HK-2 (cell line): ENCODE data around the gene PRMT9.

ENCODE experiments used
- DNase-seq: peaks from one replicate; pipeline ENCODE4 v3.0.0-alpha.2; 2018; ENCODE audit not compliant: unreplicated experiment

PRMT9 gene

GRCh38 chr4:147678796-147679549 lies 5.0 kb downstream of the PRMT9 start:
- no peak for DNase-seq

- DNase-seq = no peak
Observed at GRCh38 chr4:147678106-147678505, 5.9 kb downstream of the PRMT9 start.

DNA sequence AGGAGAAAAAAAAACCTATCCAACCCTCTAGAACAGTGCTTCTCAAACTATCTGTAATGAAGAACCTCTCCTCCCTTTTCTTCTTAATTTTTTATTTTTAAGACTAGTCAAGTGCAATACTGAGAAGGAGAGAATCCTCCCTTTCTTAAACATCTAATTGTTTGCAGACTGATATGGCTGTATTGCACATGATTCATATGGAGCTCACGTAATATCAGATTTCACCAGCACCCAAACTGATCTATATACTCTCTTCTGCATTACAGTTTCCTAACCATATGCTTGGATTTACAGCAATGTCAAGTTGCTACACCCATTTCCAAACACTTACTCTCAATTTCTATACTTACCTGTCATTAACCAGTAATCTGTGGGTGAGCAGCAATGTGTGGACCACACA lies 9.5 kb downstream of the PRMT9 start:
- DNase-seq = no peak

DNA sequence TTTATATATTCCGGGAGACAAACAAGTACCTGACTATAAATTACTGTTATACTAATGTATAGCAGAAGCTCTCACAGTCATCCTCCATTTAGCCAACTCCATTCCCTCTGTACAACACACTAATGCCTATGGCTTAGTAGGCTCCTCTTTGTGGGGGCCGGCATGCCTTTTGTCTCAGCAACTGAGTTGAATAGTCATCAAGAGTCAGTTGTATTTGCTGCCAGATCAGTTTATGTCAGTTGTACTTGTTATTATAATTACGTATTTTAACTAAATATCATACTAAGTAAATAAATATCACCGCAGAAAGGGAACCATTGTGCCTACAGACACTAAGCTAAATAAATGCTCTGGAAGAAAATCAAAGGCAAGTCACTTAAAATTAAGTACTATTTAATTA lies 9.9 kb downstream of the PRMT9 start:
- DNase-seq = no peak

DNA sequence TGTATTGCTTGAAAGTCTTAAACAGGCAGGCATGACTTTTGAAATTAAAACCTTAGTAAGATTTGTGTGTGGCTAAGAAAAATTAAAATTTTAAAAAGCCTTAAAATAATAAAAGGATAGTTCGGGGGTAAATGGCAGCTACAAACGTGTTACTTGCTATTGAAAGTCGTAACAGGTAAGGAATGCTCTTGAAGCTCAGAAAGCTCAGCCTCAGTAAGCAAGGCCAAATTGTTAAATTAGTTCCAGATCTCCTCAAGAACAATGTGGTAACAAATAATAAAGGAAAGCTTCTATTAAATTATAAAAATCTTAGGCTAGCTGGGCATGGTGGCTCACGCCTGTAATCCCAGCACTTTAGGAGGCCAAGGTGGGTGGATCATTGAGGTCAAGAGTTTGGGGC lies 25.5 kb downstream of the PRMT9 start:
- DNase-seq = no peak

- DNase-seq = no peak
Observed at GRCh38 chr4:147655639-147656038, 28.3 kb downstream of the PRMT9 start.

GRCh38 chr4:147651563-147651962 lies 32.4 kb downstream of the PRMT9 start:
- DNase-seq = no peak

- DNase-seq = no peak
Observed at GRCh38 chr4:147648656-147649055, 35.3 kb downstream of the PRMT9 start.

DNA sequence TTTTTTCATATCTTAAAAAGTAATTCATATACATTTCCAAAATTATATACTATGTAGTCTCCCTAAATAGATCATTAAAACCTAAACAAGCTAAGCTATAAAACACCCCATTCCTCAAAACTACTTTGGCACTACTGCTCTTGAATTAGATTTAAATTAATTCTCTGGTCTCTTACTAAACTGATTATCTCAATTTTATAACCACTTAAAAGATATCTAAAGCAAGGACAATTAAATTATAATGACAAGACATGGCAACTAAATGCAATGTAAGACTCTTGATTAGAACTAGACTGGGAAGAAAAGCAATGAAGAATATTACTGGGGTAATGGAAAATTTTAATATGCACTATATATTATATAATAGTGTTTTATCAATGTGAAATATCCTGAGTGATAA lies 38.9 kb downstream of the PRMT9 start:
- DNase-seq = no peak

GRCh38 chr4:147644471-147644870 lies 39.5 kb downstream of the PRMT9 start:
- no peak for DNase-seq

DNA sequence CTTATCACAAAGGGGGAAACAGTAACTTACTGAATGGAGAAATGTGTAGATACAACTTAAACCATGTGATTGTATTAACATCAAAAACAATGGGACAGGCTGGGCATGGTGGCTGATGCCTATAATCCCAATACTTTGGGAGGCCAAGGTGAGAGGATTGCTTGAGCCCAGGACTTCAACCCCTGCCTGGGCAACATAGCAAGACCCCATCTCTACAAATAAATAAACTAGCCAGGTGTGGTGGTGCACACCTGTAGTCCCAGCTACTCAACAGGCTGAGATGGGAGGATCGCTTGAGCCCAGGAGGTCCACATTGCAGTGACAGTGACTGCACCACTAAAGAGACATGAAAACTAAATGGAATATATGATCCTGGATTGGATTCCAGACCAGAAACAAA lies 40.3 kb downstream of the PRMT9 start:
- no peak for DNase-seq

DNA sequence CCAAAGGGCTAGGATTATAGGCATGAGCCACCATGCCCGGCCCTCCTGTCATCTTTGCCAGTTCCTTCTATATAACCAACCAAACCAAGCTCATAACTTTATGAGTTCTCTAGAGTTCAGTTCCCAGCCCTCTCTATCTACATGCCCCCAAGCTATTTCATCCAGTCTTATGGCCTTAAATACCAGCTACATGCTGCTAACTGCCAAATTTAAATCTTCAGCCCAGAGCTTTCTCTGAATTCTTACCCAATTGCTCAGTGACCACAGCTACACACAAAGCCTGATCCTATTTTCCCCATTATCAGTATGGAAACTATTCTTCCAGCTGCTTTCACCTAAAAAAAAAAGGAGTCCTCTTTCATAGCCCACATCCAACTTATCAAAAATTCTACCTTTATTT lies 43.6 kb downstream of the PRMT9 start:
- DNase-seq = no peak

DNA sequence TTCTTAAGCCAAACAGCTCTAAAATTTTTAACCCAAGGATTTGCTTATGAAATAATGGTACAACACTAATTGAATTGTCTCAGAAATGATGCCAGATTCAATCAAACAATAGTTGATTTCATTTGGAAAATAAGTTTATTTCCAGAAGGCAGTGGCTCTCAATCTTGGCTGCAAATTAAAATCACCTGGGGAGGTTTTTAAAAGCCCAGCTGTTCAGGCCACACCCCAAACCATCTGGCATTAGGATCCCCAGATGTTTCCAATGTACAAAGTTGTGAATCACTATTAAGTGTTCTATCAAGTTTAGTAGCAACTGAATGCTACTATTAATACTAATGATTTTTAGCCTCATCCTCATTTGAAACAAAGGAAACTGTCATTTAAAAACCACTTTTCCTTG lies 44.6 kb downstream of the PRMT9 start:
- DNase-seq = no peak

DNA sequence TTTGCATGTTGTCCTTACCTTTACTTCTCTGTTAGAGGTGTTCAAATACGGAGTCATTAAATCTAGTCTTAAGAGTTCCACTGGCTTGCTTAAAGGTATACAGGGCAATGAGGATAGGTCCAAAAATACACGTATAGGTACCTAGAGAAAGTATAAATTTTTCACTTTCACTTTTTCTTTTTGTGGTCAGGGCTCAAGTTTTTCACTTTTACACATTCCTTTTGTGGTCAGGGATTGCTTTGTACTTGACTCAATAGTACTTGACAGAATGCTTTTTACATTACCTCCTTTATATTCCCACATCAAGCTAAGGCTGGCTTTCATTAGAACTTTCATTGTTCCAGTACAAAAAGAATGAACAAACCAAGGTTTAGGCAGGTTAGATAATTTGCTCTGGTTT lies 45.0 kb downstream of the PRMT9 start:
- no peak for DNase-seq

GRCh38 chr4:147638365-147638764 lies 45.6 kb downstream of the PRMT9 start:
- DNase-seq = no peak

- DNase-seq = no peak
Observed at GRCh38 chr4:147635348-147635747, 48.6 kb downstream of the PRMT9 start.

DNA sequence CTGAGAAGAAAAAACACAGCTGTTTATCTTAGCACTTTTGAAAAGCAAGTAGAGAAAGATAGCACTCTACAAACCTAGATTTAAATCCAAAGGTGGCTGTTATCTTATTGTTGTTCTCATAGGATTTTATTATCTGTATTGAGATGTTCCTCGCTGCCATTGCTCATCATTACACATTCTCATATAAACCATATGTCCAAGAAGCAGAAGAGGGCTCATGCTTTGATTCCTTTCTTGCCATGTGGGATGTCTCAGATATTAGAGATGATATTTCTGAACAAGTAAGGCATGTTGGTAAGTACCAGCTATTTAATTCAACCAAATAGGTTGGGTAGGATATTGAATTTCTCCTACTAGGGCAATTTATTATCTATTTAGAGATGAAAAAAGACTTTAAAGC lies 50.3 kb downstream of the PRMT9 start:
- no peak for DNase-seq

DNA sequence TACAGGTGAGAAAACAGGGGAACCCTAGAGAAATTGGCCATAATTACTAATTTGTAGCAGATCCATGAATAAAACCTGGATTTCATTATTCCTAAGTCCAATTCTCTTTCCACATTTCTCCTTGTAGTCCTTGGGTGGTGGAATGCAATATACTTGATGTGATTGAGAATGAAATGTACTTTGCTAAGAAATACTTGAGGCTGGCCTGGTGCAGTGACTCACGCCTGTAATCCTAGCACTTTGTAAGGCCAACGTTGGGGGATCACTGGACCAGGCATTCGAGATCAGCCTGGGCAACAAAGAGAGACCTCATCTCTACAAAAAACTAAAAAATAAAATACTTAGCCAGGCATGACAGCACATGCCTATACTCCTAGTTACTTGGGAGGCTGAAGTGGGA lies 50.9 kb downstream of the PRMT9 start:
- no peak for DNase-seq

DNA sequence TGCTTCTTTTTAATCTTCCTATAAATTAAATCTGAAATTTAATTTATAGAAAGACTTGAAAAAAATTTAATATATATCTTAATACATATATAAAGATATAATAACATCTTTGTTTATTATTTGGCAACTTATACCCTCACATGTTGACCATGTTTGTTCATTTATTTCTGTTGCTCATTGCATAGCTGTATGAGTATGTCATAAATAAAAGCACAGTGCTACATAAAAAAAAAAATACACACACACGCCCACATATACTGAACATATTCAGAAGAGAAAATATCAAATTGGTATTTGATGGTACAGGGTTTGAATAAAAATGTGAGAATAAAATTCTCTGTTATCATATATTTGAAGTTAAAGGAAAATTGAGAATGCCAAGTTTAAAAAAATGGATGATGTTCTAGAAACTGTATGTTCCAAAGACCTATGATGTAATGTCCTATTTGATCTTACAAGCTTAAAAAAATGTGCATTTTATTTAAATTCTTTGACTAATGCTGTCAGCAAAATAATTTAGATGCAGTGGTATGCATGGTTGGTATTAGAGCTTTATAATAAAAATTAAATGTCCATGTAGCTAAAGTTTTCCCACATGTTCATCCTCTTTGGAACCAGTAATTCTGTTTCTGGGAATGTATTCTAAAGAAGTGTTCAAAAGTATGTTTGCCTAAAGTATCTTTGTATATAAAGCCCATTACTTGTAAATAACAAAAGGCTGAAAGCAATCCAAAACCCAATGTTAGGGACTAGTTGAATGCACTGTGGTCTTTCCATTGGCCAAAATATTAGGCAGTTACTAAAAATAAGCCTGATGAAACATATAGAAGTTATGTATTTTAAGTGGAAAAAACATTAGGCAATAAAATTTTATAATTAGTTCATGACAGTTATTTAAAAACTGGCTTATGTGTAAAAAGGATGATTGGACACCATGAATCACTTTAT lies 53.9 kb downstream of the PRMT9 start:
- no peak for DNase-seq

DNA sequence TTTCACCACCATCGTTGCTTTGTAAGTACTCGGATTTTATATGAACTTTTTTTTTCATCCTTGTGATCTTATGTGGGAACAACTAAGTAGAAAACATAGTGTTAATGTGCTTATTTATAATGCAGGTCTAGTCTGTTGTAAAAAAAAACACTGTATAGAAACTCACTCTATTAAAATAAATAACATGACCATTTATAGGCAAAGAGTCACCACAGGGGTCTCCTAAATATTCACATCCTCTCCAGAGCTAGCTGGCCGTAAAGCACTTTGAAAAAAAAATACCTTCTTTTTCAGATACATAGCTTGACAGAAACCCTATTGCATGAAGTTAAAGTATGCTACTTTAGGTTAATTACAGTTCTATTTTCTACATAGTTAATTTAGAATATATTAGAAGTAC lies 55.5 kb downstream of the PRMT9 start:
- DNase-seq = no peak

DNA sequence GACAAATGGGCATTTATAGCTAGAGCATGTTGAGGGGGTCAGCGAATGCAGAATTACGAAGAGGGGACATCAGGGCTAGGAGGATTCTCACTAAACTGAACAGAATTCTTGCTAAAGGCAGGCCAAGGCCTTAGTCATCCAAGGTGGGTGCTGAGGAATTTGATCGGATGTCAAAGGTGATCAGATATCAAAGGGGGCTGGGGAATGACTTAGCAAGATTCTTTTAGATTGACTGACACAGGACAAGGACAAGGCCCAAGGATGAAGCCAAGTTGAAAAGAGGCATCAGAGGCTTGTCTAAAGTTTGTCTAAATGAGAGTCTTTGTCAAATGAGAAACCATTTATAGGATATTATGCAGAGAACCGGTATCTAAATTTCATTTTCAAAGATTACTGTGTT lies 57.1 kb downstream of the PRMT9 start:
- no peak for DNase-seq

DNA sequence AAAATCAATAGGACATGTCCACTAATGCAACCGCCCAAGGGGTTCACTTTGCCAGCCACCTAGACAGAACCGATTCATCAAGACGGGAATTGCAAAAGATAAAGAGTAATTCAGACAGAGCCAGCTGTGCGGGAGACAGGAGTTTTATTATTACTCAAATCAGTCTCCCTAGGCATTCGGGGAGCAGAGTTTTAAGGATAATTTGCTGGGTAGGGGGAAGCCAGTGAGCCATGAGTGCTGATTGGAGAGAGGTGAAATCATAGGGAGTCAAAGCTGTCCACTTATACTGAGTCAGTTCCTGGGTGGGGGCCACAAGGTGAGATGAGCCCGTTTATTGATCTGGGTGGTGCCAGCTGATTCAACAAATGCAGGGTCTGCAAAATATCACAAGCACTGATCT lies 58.2 kb downstream of the PRMT9 start:
- no peak for DNase-seq

DNA sequence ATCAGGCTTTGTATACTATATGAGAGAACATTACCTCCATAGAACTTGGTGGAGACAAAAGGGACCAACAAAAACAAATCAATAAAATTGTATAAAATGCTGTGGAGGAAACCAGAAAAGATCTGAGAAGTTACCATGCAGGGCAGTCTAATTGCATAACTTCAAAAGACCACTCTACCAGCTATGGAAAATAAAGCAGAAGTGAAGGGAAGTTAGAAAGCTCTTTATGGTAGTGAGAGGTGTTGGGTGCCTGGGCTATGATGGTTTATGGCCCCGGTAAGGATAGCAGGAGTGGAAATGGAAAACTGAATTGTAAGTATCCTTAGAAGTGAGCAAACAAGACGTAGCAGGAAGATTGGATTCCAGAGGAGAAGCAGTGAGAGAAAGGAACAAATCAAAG lies 63.6 kb downstream of the PRMT9 start:
- no peak for DNase-seq
